Measurements from ENCODE around the gene NR3C1.

GRCh38 chr5:143284002-143284401 is 119.5 kb downstream of the NR3C1 start:
- TF ChIP-seq CTCF (IDR thresholded peaks at IDR 0.05; ENCODE audit: poor library complexity) (no peak), EZH2 (IDR thresholded peaks at IDR 0.05; ENCODE audit: borderline replicate concordance) (no peak)
